HG03439 (cell line): ENCODE data around the gene CLRN2.

Experiments used
- ATAC-seq: cut with Tn5 transposase; IDR thresholded peaks from one replicate; pipeline ENCODE4 v1.9.1; 2021; ENCODE audit warnings: mild to moderate bottlenecking, moderate library complexity; ENCODE audit not compliant: unreplicated experiment

CLRN2 gene

DNA sequence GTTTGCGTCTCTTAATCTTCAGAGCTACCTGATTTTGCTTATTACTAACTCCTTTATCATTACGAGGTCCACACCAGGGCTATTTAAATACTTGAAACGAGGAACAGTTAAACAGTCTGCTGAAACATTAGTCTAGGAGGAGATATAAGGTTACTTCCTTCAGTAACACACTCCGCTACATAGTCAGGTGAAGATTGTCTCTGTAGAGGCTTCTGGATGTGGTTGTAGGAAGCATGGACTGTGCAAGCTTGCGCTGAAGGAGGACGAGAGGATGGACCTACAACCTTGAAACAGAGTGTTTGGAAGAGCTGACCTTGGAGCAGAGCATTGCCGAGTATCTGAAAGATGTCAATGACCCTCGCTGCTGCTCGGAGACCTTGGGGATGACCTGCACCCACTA lies at the start of gene CLRN2:
CLRN2 (plus strand) TSS at position 301 of the 400 bp plus-strand sequence. CDS start 102 bp downstream, outside the sequence.
- ATAC-seq, result no peak

- no peak for ATAC-seq
Measured at GRCh38 chr4:17468619-17469221, 46.2 kb upstream of the CLRN2 start.

GRCh38 chr4:17469931-17470674 lies 44.9 kb upstream of the CLRN2 start:
- ATAC-seq, result no peak

GRCh38 chr4:17475481-17475880 lies 39.5 kb upstream of the CLRN2 start:
- no peak for ATAC-seq

DNA sequence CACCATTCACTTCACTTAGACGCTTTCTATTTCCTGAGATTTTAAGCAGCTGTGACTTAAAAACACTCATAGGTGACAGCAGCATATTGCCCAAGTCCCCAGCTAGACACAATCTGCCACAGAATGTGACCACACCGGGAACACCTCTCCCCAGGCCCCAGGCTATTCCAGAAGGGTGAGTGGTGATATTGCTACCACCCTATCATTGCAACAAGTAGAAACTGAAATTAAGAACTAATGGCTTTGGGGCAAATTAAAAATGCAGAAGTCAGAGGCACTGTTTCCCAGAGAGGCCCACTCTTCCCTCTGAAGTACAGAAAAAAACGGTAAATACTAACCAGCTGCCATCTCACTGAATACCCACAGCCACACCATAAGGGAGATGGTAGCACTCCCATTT lies 38.1 kb upstream of the CLRN2 start:
- no peak for ATAC-seq

- ATAC-seq, result no peak
Measured at GRCh38 chr4:17477774-17478472, 37.0 kb upstream of the CLRN2 start.

DNA sequence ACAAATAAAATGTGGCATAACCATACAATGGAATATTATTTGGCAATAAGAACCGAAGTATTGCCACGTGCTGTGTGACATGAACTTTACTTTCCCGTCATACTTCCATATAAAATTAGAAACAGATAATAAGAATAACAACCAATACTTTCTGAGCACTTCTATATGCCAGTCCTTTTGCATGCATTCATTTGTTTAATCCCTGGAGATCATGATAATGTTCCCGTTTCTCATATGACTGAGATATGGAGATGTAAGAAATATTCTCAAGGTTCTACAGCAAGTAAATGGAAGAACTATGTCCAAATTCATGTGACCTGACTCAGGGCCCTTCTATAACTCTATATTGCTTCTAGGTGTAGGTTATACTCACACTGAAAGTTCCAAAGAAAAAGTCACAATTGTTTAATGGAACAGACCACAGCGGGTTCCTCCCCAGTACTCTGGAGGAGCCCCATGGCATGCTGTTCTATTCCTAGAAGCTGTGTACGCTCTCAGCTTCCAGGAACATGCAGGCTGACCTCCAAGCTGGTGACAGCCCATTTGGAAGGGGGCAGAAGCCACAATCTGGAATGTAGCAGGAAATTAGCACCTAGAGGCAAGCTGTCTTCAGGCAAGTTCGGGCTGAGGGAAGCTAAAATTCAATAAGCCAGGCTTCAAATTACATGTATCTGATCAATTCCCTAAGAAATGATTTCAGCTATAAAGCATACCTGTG lies 34.6 kb upstream of the CLRN2 start:
- ATAC-seq, result no peak

DNA sequence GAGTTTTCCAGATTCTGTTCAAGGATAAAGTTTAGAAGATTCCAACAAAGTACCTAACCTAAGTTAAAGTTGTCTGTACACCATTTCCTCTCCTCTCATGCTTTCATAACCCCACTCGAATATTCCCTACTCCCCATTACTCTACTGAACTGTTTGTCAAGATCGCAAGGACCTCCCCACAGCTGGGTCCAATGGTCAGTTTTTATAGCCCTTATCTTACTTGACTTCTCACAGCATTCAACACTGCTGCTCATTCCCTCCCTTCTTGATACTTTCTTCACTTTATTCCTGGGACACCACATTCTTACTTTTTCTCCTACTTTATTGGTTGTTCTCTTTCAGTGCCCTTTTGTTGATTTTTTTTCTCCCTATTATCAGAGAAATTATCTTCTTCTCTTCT lies 34.0 kb upstream of the CLRN2 start:
- ATAC-seq, result no peak

GRCh38 chr4:17482716-17483115 lies 32.2 kb upstream of the CLRN2 start:
- no peak for ATAC-seq

GRCh38 chr4:17489123-17489522 lies 25.8 kb upstream of the CLRN2 start:
- no peak for ATAC-seq

DNA sequence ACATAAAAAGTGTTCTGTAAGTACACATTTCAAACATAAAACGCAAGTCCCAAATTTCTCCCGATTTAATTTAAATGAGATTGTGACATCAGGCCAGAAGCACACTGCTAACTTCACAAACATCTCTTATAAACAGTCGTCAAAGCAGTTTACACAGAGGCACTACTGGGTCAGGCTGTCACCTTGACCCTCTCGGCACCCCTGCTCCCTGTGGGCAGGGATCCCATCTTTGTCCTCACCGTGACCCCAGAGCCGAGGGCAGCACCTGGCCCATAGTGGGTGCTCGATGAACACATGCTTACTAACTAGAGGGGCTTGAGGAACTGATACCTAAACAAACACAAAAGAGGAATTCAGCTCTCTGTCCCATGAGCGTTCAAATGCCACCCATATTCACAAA lies 25.2 kb upstream of the CLRN2 start:
- no peak for ATAC-seq

GRCh38 chr4:17490575-17491059 lies 24.3 kb upstream of the CLRN2 start:
- ATAC-seq, result no peak

DNA sequence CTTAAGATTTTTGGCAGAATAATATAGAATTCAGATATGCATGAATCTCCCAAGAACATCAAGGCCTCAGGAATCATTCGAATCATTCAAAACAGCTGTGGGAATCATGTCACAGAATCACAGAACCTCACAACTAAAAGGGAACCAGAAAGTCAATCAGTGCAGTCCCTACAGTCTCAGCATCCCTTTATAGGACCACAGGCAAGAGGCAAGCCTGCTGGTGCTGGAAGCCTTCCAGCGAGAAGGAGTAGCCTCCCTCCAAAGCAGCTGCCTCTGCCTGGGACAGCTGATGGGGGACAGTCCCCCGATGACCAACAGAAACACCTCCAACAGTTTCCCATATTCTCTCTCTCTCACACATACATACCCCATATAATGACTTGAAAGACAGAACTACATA lies 23.8 kb upstream of the CLRN2 start:
- ATAC-seq, result no peak

- no peak for ATAC-seq
Measured at GRCh38 chr4:17492058-17492741, 22.8 kb upstream of the CLRN2 start.

- no peak for ATAC-seq
Measured at GRCh38 chr4:17492876-17493275, 22.1 kb upstream of the CLRN2 start.

GRCh38 chr4:17493619-17494018 lies 21.3 kb upstream of the CLRN2 start:
- ATAC-seq, result no peak

DNA sequence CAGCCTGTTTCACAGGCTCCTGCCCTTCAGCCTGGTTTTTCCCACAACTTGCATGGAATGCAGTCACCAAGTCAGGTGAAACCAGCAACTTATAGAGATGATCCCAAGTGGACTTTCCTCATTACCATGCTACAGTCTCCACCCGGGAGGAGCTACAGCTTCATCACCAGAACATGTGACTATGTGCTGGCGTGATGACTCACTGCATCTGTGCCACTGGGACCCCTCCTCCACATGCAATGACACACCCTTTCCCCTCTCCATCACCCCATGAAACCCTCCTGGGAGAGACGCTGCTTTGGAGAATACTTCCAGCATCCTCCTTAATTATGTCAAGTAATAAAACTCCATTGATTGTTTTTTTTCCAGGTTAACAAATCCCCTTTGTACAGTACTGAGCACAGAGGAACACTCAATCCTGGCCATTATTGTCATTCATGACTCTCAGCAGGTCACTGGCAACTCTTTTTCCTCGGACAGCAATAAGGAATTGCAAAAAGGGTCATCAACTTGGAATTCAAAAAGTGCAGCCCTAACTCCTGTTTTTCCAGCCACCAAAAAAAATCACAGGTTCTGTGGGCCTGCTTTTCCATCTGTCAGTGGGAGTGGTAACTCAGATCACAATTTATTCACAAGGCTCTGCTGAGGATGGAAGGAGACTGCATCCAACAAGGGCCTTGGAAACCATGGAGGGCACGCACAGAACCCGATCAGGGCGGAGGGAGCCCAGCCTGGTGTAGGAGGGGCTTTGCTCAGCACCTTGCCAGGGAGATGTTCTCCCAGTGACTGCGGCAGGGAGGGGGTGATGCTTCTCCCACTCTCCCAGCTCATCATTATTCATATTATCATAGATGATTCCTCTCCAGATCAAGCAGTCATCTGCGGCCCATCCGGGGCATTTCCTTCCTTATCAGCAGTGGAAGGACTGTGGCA lies 20.4 kb upstream of the CLRN2 start:
- ATAC-seq, result no peak

DNA sequence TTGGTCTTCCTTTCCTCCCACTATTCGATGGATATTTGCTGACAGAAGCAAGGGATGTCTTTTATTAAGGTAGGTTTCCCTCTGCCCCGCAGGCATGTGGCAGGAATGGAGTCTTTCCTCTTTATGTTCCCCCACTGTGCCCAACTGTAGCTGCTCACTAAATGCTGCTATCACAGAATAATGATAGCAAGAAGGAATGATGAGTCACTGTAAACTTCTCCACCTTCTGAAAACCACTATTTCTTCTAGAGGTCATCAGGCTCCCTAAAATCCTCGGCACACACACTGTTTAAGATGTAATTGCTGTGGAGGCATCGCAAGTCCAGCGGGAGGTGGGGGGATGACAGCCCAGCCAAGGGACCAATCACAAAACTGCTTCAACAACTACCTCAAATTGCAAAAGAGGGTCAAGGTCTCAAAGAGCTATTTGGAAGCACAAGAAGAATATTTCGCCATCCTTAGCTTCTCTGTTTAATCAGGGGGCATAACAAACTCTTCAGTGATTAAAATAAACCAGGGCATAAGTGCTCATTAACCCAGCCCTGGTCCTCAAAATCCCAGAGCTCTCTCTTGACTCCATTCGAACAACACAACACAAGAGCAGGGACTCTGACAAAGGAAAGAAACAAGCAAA lies 17.0 kb upstream of the CLRN2 start:
- no peak for ATAC-seq

- ATAC-seq, result no peak
Measured at GRCh38 chr4:17500574-17500973, 14.4 kb upstream of the CLRN2 start.
